Measurements from ENCODE around the gene SERPINB6.

The SERPINB6 gene

DNA sequence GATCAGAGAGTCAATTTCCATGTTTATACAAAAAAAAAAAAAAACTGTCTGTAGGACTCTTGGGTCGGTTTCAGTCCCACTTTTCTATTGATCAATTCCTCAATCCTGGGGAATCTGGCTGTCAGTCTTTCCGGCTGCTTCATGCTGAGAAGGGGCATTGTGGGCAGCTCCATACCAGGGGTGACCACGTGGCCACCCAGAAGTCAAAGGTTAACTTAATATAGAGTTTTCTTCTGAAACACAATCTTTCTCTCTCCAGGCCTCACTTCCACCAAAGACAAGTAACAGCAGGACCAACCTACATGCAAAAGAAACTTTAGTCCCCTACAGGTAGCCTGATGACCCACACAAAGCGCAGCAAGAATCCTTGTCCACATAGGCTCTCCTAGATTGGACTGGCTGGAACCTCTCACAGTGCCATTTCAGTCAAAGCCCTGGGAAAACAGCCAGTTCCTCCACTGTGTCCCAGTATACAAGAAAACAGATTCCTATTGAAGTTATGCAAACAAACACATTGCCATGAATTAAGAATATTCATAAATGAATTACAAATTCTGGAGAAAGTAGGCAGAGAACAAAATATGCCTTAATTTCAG, 49.7 kb downstream of the SERPINB6 start:
- no peak for TF ChIP-seq FOXP2 (optimal IDR thresholded peaks at IDR 0.05; ENCODE audit: borderline replicate concordance, extremely low read depth, extremely low read length, insufficient read depth)
- TF ChIP-seq SIN3A (IDR thresholded peaks at IDR 0.05; ENCODE audit: borderline replicate concordance, insufficient read depth, low read length) = no peak

- TF ChIP-seq SIN3A (IDR thresholded peaks at IDR 0.05; ENCODE audit: borderline replicate concordance, insufficient read depth, low read length) (no peak), POLR2AphosphoS5 (IDR thresholded peaks at IDR 0.05; ENCODE audit: low read depth, low read length) (no peak), FOXP2 (optimal IDR thresholded peaks at IDR 0.05; ENCODE audit: borderline replicate concordance, extremely low read depth, extremely low read length, insufficient read depth) (no peak), TAF1 (IDR thresholded peaks at IDR 0.05; ENCODE audit: borderline replicate concordance, insufficient read depth, low read length) (no peak)
- TF ChIP-seq, protein P1, sequence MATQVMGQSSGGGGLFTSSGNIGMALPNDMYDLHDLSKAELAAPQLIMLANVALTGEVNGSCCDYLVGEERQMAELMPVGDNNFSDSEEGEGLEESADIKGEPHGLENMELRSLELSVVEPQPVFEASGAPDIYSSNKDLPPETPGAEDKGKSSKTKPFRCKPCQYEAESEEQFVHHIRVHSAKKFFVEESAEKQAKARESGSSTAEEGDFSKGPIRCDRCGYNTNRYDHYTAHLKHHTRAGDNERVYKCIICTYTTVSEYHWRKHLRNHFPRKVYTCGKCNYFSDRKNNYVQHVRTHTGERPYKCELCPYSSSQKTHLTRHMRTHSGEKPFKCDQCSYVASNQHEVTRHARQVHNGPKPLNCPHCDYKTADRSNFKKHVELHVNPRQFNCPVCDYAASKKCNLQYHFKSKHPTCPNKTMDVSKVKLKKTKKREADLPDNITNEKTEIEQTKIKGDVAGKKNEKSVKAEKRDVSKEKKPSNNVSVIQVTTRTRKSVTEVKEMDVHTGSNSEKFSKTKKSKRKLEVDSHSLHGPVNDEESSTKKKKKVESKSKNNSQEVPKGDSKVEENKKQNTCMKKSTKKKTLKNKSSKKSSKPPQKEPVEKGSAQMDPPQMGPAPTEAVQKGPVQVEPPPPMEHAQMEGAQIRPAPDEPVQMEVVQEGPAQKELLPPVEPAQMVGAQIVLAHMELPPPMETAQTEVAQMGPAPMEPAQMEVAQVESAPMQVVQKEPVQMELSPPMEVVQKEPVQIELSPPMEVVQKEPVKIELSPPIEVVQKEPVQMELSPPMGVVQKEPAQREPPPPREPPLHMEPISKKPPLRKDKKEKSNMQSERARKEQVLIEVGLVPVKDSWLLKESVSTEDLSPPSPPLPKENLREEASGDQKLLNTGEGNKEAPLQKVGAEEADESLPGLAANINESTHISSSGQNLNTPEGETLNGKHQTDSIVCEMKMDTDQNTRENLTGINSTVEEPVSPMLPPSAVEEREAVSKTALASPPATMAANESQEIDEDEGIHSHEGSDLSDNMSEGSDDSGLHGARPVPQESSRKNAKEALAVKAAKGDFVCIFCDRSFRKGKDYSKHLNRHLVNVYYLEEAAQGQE (IDR thresholded peaks at IDR 0.05; ENCODE audit: insufficient read depth in 1 of 2, low read depth in 2 of 2, low read length in 2 of 2) = no peak
Observed at GRCh38 chr6:2920671-2921112, 50.7 kb downstream of the SERPINB6 start.

DNA sequence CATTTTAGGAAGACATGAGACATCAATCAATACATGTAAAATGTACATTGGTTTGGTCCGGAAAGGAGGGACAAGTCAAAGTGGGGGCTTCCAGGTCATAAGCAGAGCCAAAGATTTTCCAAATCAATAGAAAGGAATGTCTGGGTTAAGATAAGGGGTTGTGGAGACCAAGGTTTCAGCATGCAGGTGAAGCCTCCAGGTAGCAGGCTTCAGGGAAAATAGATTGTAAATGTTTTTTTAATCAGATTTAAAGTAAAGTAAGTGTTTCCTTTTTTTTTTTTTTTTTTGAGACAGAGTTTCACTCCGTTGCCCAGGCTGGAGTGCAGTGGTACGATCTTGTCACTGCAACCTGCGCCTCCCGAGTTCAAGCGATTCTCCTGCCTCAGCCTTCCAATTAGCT, 51.5 kb downstream of the SERPINB6 start:
- no peak for TF ChIP-seq POLR2AphosphoS5 (IDR thresholded peaks at IDR 0.05; ENCODE audit: low read depth, low read length)

DNA sequence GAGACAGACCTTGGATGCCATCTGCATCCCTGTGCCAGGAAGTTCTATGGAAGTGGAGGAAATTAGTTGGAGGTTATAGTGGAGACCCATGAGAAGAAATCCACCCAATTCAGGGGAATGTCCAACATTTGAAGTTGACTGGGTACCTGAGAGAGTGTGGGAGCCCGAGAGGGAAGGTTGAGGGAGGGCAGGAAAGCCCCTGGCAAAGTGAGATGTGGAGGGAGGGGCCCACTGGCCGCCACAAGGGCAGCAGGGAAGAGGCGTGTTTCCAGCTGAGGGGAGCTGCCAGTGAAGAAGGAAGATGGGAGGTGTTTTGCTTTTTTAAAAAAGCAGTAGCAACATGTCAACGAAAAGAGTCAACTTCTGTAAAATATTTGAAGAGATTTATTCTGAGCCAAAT, 52.0 kb downstream of the SERPINB6 start:
- no peak for TF ChIP-seq FOXP2 (optimal IDR thresholded peaks at IDR 0.05; ENCODE audit: borderline replicate concordance, extremely low read depth, extremely low read length, insufficient read depth)
- TF ChIP-seq, protein P1 (IDR thresholded peaks at IDR 0.05; ENCODE audit: insufficient read depth in 1 of 2, low read depth in 2 of 2, low read length in 2 of 2) = no peak
- TF ChIP-seq SIN3A (IDR thresholded peaks at IDR 0.05; ENCODE audit: borderline replicate concordance, insufficient read depth, low read length) = no peak
- no peak for TF ChIP-seq TAF1 (IDR thresholded peaks at IDR 0.05; ENCODE audit: borderline replicate concordance, insufficient read depth, low read length)
- TF ChIP-seq POLR2AphosphoS5 (IDR thresholded peaks at IDR 0.05; ENCODE audit: low read depth, low read length) = no peak

DNA sequence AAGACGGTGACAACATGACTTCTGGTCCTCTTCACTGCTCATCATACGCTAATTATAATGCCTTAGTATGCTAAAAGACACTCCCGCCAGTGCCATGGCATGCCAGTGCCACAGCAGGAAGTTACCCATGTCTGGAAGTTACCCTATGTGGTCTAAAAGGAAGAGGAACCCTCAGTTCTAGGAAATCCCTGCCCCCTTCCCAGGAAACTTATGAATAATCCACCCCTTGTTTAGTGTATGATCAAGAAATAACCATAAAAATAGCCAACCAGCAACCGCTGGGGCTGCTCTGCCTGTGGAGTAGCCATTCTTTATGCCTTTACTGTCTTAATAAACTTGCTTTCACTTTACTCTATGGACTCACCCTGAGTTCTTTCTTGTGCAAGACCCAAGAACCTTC, 52.4 kb downstream of the SERPINB6 start:
- TF ChIP-seq, protein P1 (IDR thresholded peaks at IDR 0.05; ENCODE audit: insufficient read depth in 1 of 2, low read depth in 2 of 2, low read length in 2 of 2) = no peak

DNA sequence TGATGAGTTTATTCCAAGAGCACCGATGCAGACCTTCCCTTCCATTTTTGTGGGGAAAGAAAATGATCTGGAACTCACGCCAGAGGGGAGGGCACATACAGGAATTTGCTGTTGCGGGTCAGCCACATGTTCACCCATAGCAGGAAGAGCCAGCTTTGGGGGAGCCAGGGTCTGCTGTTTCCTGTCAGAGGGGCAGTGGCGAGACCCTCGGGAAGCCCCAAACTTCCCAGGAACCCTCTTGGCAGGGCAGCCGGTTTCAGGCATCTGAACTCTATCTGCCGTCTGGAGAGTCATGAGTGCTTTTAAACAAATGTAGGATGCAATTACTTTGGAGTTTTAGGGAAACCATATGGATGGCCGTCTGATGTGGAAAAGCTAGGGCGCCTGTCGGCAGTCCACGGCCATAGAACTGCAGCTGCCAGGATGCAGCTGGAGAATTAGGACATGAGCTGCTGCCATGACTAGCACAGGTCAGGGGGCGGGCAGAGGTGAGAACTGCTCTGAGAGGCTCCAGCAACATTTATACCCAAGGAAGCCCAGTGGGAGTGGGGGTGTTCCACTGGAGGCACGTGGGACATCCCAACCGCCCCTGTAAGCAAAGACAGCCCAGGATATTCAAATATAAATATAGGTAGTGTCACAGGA, 53.4 kb downstream of the SERPINB6 start:
- TF ChIP-seq POLR2AphosphoS5 (IDR thresholded peaks at IDR 0.05; ENCODE audit: low read depth, low read length) = no peak
- TF ChIP-seq FOXP2 (optimal IDR thresholded peaks at IDR 0.05; ENCODE audit: borderline replicate concordance, extremely low read depth, extremely low read length, insufficient read depth) = no peak
- TF ChIP-seq, protein P1 (IDR thresholded peaks at IDR 0.05; ENCODE audit: insufficient read depth in 1 of 2, low read depth in 2 of 2, low read length in 2 of 2) = no peak
- TF ChIP-seq SIN3A (IDR thresholded peaks at IDR 0.05; ENCODE audit: borderline replicate concordance, insufficient read depth, low read length) = no peak
- TF ChIP-seq TAF1 (IDR thresholded peaks at IDR 0.05; ENCODE audit: borderline replicate concordance, insufficient read depth, low read length) = no peak
